Sigmoid colon (tissue), 7 donors: Measurements from ENCODE around the gene ITPR1. TPM values are rescaled to one million over a fixed set of nuclear protein-coding genes. Genes with fewer than 3 reads are reported as not detected.
A peak's percentile ranks its signal among the peaks of the same experiment; 100 is the strongest.

Source experiments
- DNase-seq: peaks from one replicate; pipeline ENCODE4 v3.0.0-alpha.2; 2019
- H3K27ac ChIP-seq, 4 donors: fragments of 200-600 bp; sonication (generic); one replicate each; pipeline ENCODE4 v1.5.1; 2016 to 2019; ENCODE audit warnings: mild to moderate bottlenecking in 1 of 4
- H3K27me3 ChIP-seq, 3 donors: fragments of 200-600 bp; sonication (generic); one replicate each; pipeline ENCODE4 v1.5.1; 2019; ENCODE audit warnings: mild to moderate bottlenecking in 1 of 3
- H3K36me3 ChIP-seq, 4 donors: fragments of 200-600 bp; sonication (generic); one replicate each; pipeline ENCODE4 v1.5.1; 2016 to 2019
- H3K4me1 ChIP-seq, 4 donors: fragments of 200-600 bp; sonication (generic); one replicate each; pipeline ENCODE4 v1.5.1; 2017 to 2019
- H3K4me3 ChIP-seq, 4 donors: fragments of 200-600 bp; sonication (generic); one replicate each; pipeline ENCODE4 v1.5.1; 2017 to 2019; ENCODE audit warnings: mild to moderate bottlenecking in 2 of 4, moderate library complexity in 1 of 4
- H3K9me3 ChIP-seq, 4 donors: fragments of 200-600 bp in 3 of 4; sonication (generic) in 3 of 4; one replicate each; pipeline versions ENCODE4 v1.5.1 to v1.6.1; 2013 to 2019
- CTCF ChIP-seq, 4 experiments: fragments of 450-650 bp in 3 of 4; fragments of 200-600 bp in 1 of 4; IDR thresholded peaks; one replicate each; pipeline ENCODE4 v1.5.1; 2016 to 2019; ENCODE audit warnings: antibody characterized with exemption in 4 of 4, mild to moderate bottlenecking in 3 of 4, moderate library complexity in 2 of 4
- EP300 ChIP-seq, 4 donors: sonication (generic); formaldehyde crosslinking; IDR thresholded peaks; one replicate each; pipeline ENCODE4 v1.6.1; 2017; ENCODE audit warnings: antibody characterized with exemption in 4 of 4
- POLR2A ChIP-seq, 2 donors: fragments of 450-650 bp; IDR thresholded peaks; one replicate each; pipeline ENCODE4 v1.6.1; 2016; ENCODE audit warnings: antibody characterized with exemption in 2 of 2, mild to moderate bottlenecking in 2 of 2, moderate library complexity in 2 of 2
- POLR2AphosphoS5 ChIP-seq, 4 donors: sonication (generic); formaldehyde crosslinking; IDR thresholded peaks; one replicate each; pipeline ENCODE4 v1.6.1; 2017; ENCODE audit warnings: antibody characterized with exemption in 4 of 4
- WGBS, 2 donors: extraction: QIAGEN DNeasy Blood & Tissue Kit; methylation state at CpG; one replicate each; pipeline ENCODE4 v1.1.7; 2013; 5-methylcytosine and 5-hydroxymethylcytosine counted together
- intact Hi-C: fragments of 100-400 bp; cut with DNase I; formaldehyde crosslinking; loops from one replicate; pipeline ENCODE4 v1.15.1; 2023
- polyA plus RNA-seq, 3 donors: library from polyadenylated mRNA; stranded (reverse); fragments of 200-250 nt; gene quantifications; one replicate each; pipeline ENCODE4 v1.2.3, GENCODE V29; 2013
- total RNA-seq, 4 donors: library from RNA; depleted of rRNA; stranded (reverse); fragments of >200 nt; gene quantifications; one replicate each; pipeline ENCODE4 v1.1.0, GENCODE V29; 2016
- donor health status: healthy with polysubstance abuse.
- donor health status: Bipolar disorder and iron deficiency.
- donor health status: healthy.

Gene ITPR1
- total and polyA plus RNA-seq, 7 donors = 1.4 to 206 (median 111) TPM

DNA sequence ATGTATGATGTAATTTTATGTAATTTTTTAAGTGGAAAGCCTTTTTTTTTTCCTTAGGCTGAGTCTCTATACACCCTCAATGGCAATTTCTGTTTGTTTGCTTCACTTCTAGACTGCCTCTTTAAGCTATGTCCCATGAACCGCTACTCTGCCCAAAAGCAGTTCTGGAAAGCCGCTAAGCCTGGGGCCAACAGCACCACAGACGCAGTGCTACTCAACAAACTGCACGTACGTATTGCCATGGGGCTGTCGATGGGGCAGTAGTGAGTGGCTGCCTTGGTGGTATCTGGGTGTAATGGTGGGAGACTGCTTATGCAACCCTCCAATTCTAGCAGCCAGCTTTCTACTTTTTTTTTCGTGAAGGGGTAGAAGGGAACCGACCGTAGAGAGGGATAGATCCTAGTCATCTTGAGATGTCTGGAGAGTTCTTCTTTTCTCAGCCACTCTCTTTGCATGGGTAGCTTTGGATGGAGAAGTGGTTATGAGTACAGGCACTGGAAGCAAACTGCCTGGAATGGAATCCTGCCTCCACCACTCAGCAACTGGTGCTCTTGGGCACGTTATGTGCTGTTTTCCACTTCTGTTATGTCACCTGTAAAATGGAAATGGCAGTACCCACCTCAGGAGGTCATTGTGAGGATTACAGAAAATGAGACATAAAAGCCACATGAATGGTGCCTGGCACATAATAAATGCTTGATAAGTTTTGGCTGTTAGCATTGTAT, 134.7 kb downstream of the ITPR1 start:
- Histone ChIP-seq H3K36me3 (peaks cover 0 to 13% (median 3%) of the 10 kb centered on the region in 4 donors), H3K27ac (no peak overlapping the region), H3K4me1 (no peaks in the 10 kb centered on the region), H3K27me3 (no peaks in the 10 kb centered on the region), H3K4me3 (no peak overlapping the region), H3K9me3 (no peaks in the 10 kb centered on the region)
- TF ChIP-seq POLR2AphosphoS5 (IDR thresholded peaks at IDR 0.05) (no peak), POLR2A (IDR thresholded peaks at IDR 0.05) (no peak), EP300 (IDR thresholded peaks at IDR 0.05) (no peak), CTCF (IDR thresholded peaks at IDR 0.05) (no peak)
- DNase-seq = no peak
- intact Hi-C loops = no loop called here
- WGBS, 2 donors = 93% methylated on average over 10 of the region's 10 CpGs

- WGBS, 2 donors = 82 to 90% methylated on average over 9 of the region's 9 CpGs
- no peak for TF ChIP-seq EP300 (IDR thresholded peaks at IDR 0.05)
- no peak for TF ChIP-seq POLR2A (IDR thresholded peaks at IDR 0.05)
- no peak for TF ChIP-seq POLR2AphosphoS5 (IDR thresholded peaks at IDR 0.05)
- no peak for TF ChIP-seq CTCF (IDR thresholded peaks at IDR 0.05)
- no peaks in the 10 kb centered on the region for H3K9me3 ChIP-seq
- H3K36me3 ChIP-seq = peaks cover 0 to 13% (median 3%) of the 10 kb centered on the region in 4 donors
- DNase-seq = no peak
- H3K4me3 ChIP-seq = no peak overlapping the region
- H3K27ac ChIP-seq = no peak overlapping the region
- H3K27me3 ChIP-seq = no peaks in the 10 kb centered on the region
- peaks cover 0 to 3% (median 0%) of the 10 kb centered on the region in 4 donors for H3K4me1 ChIP-seq
- intact Hi-C loops = loop anchor here (5.0 kb wide), 1 partner anchor 42 kb away; no protein-coding TSS in a partner anchor
Observed at GRCh38 chr3:4629095-4630007, 136.2 kb downstream of the ITPR1 start.

DNA sequence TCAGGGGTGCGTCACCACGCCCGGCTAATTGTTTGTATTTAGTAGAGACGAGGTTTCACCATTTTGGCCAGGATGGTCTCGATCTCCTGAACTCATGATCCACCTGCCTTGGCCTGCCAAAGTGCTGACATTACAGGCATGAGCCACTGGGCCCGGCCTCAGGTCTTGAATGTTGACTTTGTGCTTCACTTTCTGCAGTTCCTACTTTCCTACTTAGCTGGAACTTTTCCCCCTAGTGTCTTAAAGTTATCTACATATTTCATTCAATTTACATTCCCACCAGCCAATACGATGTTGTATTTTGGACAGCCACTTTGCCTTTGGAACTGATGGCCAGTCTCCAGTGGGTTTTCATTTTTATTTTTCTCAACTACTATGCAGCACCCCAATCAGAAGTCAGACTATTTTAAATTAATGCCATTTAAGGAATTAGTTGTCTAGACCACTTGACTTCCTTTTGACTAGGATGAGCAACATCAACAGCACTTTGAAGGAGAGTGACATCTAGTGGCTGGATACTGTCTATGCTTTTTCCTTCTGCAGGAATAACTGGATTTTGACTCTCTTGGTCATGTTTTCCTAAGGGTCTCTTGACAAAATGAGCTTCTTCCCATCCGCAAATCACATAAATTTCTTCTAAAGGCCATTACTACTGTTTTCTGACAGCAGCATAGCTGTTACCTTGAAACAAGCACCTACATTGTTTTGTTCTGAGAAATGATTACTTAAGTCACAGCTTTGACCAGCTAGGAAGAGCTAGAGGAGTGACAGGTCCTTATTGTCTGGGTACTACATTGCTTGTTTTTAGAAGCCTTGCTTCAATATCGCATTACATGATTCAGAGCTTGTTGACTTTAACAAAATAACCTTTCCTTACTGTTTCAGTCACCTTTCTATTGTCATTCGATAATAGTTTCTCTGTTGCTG, 140.2 kb downstream of the ITPR1 start:
- Histone ChIP-seq H3K4me3 (no peak overlapping the region), H3K9me3 (no peaks in the 10 kb centered on the region), H3K36me3 (peaks cover 0 to 13% (median 3%) of the 10 kb centered on the region in 4 donors), H3K27ac (peak overlapping the region in 3 of 4 donors; percentile 34 to 47 (median 42)), H3K27me3 (no peaks in the 10 kb centered on the region), H3K4me1 (peaks cover 0 to 3% (median 0%) of the 10 kb centered on the region in 4 donors)
- TF ChIP-seq POLR2AphosphoS5 (IDR thresholded peaks at IDR 0.05) (peak in 1 of 4 donors; percentile 26), POLR2A (IDR thresholded peaks at IDR 0.05) (no peak), EP300 (IDR thresholded peaks at IDR 0.05) (no peak), CTCF (IDR thresholded peaks at IDR 0.05) (peak; percentile 70 to 87 (median 74))
- 65 to 77% methylated on average over 10 of the region's 10 CpGs for WGBS, 2 donors
- DNase-seq = no peak
- intact Hi-C loops = loop anchor here (1.0 to 5.0 kb wide), 3 partner anchors 46 to 282 kb away; partner anchors contain the start of gene ITPR1

GRCh38 chr3:4634894-4635293, 141.7 kb downstream of the ITPR1 start:
- intact Hi-C loops = loop anchor here (5.0 kb wide), 1 partner anchor 48 kb away; no protein-coding TSS in a partner anchor
- 29 to 75% methylated on average over 6 of the region's 6 CpGs for WGBS, 2 donors

More at GRCh38 chr3:4634894-4635293, 141.7 kb downstream of the ITPR1 start:
- no peak for DNase-seq
- Histone ChIP-seq H3K27ac (no peak overlapping the region), H3K4me3 (no peak overlapping the region), H3K4me1 (peaks cover 0 to 3% (median 0%) of the 10 kb centered on the region in 4 donors), H3K9me3 (no peaks in the 10 kb centered on the region), H3K27me3 (no peaks in the 10 kb centered on the region), H3K36me3 (peaks cover 0 to 6% (median 0%) of the 10 kb centered on the region in 4 donors)
- TF ChIP-seq CTCF (IDR thresholded peaks at IDR 0.05) (no peak), EP300 (IDR thresholded peaks at IDR 0.05) (no peak), POLR2A (IDR thresholded peaks at IDR 0.05) (no peak), POLR2AphosphoS5 (IDR thresholded peaks at IDR 0.05) (no peak)
